Measurements from ENCODE around the gene MTUS2. TPM values are rescaled to one million over a fixed set of nuclear protein-coding genes. Genes with fewer than 3 reads are reported as not detected.

MTUS2 gene
- total and polyA plus RNA-seq, 8 donors: 0.12 to 28.1 (median 3.5) TPM; not detected in 1

- Histone ChIP-seq H3K36me3 (peaks cover 20 to 78% (median 75%) of the 10 kb centered on the region in 4 donors), H3K4me1 (peaks cover 0 to 4% (median 0%) of the 10 kb centered on the region in 4 donors), H3K27me3 (no peaks in the 10 kb centered on the region), H3K27ac (no peak overlapping the region), H3K9me3 (no peaks in the 10 kb centered on the region), H3K4me3 (no peak overlapping the region)
- no peak for TF ChIP-seq EP300 (IDR thresholded peaks at IDR 0.05)
- no peak for TF ChIP-seq CTCF (IDR thresholded peaks at IDR 0.05)
- no peak for TF ChIP-seq POLR2A (IDR thresholded peaks at IDR 0.05)
- no peak for TF ChIP-seq POLR2AphosphoS5 (IDR thresholded peaks at IDR 0.05)
- intact Hi-C loops (cut with DNase I; ENCODE audit: low total_unique reads): no loop called here
- no peak for DNase-seq
- 79 to 83% (median 80%) methylated on average over 9 of the region's 9 CpGs for WGBS, 5 donors
Observed at GRCh38 chr13:29524641-29525040, 704.5 kb downstream of the MTUS2 start.

GRCh38 chr13:29525757-29526156, 705.6 kb downstream of the MTUS2 start:
- no peak for TF ChIP-seq POLR2A (IDR thresholded peaks at IDR 0.05)
- no peak for TF ChIP-seq POLR2AphosphoS5 (IDR thresholded peaks at IDR 0.05)
- no peak for TF ChIP-seq CTCF (IDR thresholded peaks at IDR 0.05)
- no peak for TF ChIP-seq EP300 (IDR thresholded peaks at IDR 0.05)
- peaks cover 20 to 89% (median 77%) of the 10 kb centered on the region in 4 donors for H3K36me3 ChIP-seq

GRCh38 chr13:29526741-29527140, 706.6 kb downstream of the MTUS2 start:
- H3K27me3 ChIP-seq: no peaks in the 10 kb centered on the region
- H3K36me3 ChIP-seq: peaks cover 15 to 91% (median 79%) of the 10 kb centered on the region in 4 donors
- H3K4me1 ChIP-seq: peaks cover 0 to 4% (median 0%) of the 10 kb centered on the region in 4 donors
- H3K4me3 ChIP-seq: no peak overlapping the region
- no peaks in the 10 kb centered on the region for H3K9me3 ChIP-seq
- no peak overlapping the region for H3K27ac ChIP-seq
- intact Hi-C loops (cut with DNase I; ENCODE audit: low total_unique reads): no loop called here
- no peak for TF ChIP-seq CTCF (IDR thresholded peaks at IDR 0.05)
- TF ChIP-seq POLR2AphosphoS5 (IDR thresholded peaks at IDR 0.05): no peak
- DNase-seq: no peak
- WGBS, 5 donors: 87 to 96% (median 95%) methylated on average over 9 to 14 of the region's 14 CpGs

More at GRCh38 chr13:29525757-29526156, 705.6 kb downstream of the MTUS2 start:
- WGBS, 5 donors: 92 to 97% (median 96%) methylated on average over 6 to 7 of the region's 7 CpGs
- Histone ChIP-seq H3K27me3 (no peaks in the 10 kb centered on the region), H3K9me3 (no peaks in the 10 kb centered on the region), H3K27ac (no peak overlapping the region), H3K4me3 (no peak overlapping the region), H3K4me1 (peaks cover 0 to 4% (median 0%) of the 10 kb centered on the region in 4 donors)
- intact Hi-C loops (cut with DNase I; ENCODE audit: low total_unique reads): no loop called here
- DNase-seq: no peak

- no peak for DNase-seq
- no peaks in the 10 kb centered on the region for H3K9me3 ChIP-seq
- peaks cover 0 to under 1% (median 0%) of the 10 kb centered on the region in 4 donors for H3K4me1 ChIP-seq
- WGBS, 5 donors: 67 to 94% (median 92%) methylated on average over 8 of the region's 8 CpGs
- no peaks in the 10 kb centered on the region for H3K27me3 ChIP-seq
- intact Hi-C loops (cut with DNase I; ENCODE audit: low total_unique reads): no loop called here
- peaks cover 11 to 91% (median 78%) of the 10 kb centered on the region in 4 donors for H3K36me3 ChIP-seq
- TF ChIP-seq POLR2AphosphoS5 (IDR thresholded peaks at IDR 0.05): no peak
- TF ChIP-seq CTCF (IDR thresholded peaks at IDR 0.05): no peak
- TF ChIP-seq EP300 (IDR thresholded peaks at IDR 0.05): no peak
- no peak for TF ChIP-seq POLR2A (IDR thresholded peaks at IDR 0.05)
- no peak overlapping the region for H3K27ac ChIP-seq
- H3K4me3 ChIP-seq: no peak overlapping the region
Observed at GRCh38 chr13:29527511-29527910, 707.4 kb downstream of the MTUS2 start.

Data from stomach (tissue), 9 donors.